ENCODE results near the gene SNRPA1.

The SNRPA1 gene

DNA sequence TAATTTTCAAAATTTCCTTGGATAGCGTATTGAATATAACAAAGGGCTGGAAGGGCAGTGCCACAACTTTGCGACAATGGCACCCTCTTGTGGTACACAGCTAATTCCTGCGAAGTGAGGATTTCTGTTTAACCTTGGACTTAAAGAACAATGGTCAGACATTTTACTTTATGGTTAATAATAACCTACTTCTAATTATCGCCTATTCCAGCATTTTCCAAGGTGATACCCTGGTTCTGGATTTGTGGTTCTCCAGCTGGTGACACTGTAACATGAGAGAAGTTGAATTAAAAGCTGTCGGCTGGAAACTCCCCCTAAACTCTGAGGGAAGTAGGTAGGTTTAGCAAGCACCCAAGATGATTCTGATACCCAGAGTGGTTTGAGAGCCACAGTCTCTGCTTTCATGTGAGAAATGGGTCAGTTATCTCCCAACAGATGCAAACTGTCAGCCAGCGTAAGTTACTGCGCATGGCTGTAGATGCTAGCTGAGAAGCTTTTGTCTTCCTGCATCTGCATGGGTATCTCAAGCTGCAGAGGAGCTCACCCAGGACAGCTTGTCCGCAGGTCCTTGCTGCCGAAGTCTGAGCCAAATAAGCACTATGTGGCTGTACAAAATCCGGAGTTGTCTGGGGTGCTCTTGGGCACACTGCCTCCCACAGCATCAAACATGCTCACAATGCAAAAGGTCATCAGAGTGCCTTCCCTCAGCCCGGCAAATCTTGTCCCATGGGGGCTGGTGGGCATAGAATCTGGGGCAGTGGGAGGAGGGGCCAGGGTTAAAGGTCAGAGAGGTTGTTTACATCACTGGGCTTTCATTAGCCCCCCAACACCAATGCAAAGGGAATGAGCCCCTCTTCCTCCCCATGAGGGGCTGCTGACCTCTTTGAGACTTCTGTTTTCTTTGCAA is 36.6 kb downstream of the SNRPA1 start:
- peak; percentile 49 for DNase-seq (ENCODE audit: low read depth)

DNA sequence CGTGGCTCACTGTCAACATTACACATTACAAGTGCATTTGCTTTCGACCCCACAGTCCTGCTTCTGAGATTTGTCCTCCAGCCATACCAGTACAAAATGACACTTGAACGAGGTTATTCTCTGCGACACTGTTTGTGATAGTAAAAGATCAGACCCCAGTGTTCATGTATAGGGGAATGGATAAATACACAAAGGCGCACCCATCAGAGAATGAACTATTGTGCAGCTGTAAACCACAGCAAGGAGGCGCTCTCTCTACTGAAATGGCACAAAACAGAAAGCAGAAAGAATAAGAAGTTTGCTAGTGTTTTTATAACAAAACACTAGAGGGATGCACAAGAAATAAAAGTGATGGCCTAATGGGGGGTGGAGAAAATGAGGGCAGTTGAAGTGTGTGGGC is 38.3 kb downstream of the SNRPA1 start:
- DNase-seq (ENCODE audit: low read depth): no peak

DNA sequence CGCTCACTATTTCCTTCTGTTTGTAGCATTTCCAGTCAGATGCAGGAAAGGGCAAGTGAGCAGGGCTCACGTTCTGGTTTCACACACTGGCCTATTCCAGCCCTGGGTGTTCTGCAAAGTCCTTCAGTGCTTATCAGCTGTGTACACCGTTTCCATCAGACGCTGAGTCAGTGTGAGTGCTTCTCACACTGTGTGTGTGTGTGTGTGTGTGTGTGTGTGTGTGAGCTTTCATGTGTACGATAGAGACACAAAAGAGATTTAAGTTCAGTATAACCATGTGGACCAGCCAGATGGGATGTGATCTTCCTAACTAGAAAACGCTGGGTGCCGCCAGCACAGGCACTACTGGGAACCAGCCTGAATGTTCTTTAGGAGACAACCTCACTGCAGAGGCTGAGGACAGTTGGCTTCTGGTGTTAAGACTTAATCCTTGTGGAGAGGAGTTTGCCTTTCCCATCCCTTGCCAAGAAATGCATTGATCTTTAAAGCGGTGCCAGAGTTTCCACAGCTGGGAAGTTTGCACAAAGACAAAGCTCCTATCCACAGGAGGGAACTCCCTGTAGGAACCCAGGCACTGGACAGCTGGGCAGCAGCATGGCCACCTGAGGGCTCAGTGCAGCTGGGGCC is 39.3 kb downstream of the SNRPA1 start:
- DNase-seq (ENCODE audit: low read depth): no peak

DNA sequence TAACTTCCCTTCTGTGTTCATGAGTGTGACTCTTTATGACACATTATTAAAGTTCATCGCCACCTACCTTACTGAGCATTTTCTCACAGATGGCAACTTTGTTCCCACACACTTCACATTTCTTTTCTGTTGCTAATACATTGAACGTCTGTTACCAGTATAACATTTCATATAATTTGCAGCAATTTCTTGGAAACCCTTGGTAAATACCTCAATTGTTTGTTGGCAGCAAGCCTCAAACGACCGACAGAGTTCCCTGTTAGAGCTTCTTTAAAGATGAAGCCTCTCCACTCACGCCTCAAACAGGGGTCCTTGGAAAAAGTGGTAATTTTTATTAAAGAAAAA is 40.0 kb downstream of the SNRPA1 start:
- no peak for DNase-seq (ENCODE audit: low read depth)

DNA sequence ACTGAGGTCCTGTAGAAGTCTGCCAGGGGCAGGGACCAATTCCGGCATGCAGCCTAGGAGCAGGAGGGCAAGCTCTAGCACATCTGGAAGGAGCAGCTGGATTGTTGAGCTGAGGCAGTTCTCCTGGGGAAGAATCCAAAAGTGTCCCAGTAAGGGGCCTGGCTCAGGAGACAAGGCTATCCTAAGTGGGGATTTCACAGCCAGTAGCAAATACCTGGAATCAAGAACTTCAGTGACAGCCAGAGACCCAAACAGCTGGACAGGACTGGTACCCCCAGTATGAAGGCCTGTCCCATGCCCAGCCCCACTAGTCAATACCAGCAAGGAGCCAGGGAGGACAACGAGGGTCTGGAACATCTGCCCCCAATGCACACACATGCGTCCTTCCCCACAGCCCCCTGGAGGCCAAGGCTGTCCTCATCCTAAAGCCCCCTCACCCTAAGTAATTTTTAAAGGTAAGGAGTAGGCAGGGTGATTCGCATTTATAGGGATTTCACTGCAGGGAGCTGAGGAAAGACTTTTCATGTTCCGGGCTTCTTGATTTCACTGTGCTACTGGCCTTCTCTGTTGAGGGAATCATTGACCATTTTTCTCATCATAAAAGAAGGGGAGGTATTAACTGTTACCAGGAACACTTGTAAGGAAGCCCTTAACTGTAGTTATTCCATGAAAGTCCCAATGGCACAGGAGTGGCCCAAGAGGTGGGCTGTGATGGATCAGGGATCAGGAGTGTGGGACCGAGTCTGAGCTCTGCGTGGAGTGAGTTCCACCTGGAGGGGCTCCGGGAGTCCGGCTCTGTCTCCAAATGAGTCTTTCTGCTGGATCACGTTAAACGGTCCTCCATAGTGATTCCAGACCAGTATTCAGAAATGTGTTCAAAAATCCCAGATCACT is 40.6 kb downstream of the SNRPA1 start:
- no peak for DNase-seq (ENCODE audit: low read depth)

DNA sequence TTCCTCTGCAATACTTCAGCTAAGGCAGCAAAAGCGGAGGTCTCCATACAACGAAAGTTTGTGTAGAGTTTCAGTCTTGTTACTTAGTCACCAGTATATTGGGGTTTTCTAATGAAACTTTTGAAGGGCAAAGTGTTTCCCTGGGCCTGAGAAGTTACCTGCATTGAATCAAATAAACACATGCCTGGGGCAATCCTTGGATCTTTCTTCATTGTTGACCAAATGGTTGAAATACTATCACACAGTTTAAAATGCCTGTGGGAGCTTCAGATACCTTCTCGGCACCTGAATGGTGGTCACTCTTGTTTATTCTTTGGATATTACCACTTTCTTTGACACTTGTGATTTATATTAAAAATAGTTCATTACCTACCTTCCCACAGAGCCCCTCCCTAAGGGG is 42.2 kb downstream of the SNRPA1 start:
- DNase-seq (ENCODE audit: low read depth): no peak

DNA sequence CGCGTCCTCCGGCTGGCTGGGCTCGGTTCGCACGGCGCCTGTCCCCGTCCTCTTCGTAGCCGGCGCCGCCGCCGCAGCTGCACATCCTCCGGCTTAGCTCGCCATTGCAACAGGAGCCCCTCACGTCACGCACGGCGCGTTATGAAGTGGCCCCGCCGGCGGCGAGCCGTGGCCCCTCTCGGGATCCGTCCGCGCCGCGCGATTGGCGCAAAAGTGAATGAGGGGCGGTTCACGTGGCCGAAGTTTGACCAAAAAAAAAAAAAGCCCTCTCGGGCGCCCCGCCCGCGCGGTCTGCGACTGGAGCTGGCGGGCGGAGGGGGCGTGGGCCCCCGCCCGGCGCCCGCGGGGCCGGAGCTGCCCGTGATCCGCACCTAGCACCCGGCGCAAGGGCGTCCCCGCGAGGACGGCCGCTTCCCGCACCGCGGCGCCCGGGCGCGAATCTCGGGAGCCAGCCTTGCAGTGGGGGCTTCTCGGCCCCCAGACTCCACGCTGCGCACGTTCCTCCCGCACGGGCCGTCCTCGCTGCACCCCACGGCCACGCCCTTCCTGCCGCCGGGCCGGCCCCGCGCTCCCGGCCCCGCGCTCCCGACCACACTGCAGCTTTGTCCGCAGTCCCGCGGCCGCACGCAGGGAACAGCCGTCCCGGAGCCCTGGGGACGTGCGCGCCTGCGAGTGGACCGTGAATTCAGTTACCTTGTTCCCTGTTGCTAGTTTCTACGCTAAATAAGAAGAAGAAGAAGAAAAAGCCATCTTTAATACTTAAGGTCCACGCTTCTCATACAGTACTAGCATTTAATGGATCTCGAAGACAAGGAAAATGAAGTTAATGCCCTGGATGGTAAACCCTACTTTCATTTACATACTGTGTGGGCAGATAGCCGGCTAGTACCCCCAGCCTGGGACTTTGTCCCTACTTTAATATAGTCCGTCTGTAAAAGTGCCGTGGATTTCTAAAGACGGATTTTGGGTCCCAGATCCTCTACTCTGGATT is 42.9 kb downstream of the SNRPA1 start, which contains the start of gene CHSY1:
TSS of gene CHSY1 (minus strand) at position 219 of the 991 bp plus-strand sequence. CDS start 592 bp downstream, outside the sequence.
- DNase-seq (ENCODE audit: low read depth): peak; percentile 92

DNA sequence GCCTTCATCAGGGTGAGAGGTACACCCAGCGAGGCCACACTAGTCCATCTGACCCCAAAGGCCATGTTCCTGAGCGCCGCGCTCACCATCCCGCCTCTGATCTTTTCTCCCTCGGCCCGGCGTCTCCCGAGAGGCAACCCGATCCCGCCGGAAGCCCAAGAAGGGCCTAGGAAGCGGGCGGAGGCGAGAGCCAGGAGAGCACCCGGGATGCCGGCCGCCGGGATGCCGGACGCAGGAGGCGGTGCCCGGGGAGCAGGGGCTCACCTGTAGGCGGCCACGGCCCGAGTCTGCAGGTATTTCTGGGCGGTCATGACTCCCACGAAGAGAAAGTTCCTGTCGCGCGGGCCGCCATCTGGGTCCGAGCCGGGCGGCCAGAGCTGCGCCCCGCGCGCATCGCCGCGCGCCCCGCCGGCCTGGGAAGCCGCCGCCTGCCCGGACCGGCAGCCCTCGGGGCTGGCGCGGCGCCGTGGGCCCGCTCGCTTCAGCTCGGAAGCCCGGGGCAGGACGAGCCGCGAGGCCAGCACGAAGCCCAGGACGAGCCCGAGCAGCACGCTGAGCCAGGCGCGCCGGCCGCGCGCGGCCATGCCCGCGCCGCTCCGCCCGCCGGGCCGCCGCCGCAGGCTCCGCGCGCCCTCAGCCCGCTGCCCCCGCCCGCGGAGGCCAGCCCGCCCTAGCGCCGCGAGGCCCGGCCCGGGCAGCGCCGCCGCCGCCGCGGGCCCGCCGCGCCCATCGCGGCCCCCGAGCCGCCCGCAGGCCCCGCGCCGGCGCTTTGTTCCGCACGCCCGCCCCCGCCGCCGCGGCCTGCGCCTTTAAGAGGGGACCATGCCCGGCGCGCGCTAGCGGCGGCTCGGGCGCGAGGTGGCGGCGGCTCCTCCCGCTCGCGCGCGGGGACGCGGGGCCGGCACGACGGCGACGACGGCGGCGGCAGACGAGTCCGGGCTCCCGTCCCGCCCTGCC is 43.9 kb downstream of the SNRPA1 start:
- DNase-seq (ENCODE audit: low read depth): peak; percentile 17

DNA sequence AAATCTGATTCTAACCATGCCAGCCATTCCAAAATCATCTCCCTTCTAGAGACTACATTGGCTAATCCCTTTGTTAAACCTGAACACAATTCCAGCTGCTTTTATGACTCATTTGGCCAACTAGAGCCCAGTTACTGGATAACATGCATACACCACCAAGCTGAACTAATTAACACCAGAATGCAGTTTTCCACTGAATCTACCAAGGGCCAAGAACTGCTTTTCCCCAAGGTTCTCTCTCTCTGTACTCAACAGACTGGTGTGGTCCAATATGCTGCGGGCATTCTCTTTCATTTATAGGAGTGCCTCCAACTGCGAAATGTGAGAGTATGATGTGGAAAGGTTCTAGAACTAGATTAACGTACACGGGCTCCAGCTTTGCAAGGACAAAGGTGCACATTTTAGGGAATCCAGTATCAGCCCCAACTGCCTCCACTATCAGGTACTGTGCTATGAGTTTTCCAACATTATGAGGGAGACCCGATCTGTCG is 44.7 kb downstream of the SNRPA1 start:
- DNase-seq (ENCODE audit: low read depth): peak; percentile 24

DNA sequence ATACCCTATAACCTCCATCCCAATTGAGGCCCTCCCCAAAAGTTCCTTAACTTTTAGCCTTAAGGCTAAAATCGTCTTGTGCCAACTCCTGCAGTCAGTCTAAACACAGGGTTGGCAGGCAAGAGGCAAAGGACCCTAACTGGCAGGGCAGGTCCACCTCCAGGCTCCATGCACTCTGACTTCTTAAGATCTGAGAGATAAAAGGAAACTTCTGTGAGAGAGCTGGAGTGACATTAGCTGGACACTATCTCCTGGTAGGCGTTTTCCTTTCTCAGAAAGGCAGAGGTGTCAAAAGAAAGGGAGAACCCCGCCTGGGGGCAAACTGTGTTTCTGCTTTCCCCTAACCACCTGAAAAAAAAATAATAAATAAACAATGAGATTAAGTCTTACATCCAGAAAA is 46.8 kb downstream of the SNRPA1 start:
- DNase-seq (ENCODE audit: low read depth): no peak

DNA sequence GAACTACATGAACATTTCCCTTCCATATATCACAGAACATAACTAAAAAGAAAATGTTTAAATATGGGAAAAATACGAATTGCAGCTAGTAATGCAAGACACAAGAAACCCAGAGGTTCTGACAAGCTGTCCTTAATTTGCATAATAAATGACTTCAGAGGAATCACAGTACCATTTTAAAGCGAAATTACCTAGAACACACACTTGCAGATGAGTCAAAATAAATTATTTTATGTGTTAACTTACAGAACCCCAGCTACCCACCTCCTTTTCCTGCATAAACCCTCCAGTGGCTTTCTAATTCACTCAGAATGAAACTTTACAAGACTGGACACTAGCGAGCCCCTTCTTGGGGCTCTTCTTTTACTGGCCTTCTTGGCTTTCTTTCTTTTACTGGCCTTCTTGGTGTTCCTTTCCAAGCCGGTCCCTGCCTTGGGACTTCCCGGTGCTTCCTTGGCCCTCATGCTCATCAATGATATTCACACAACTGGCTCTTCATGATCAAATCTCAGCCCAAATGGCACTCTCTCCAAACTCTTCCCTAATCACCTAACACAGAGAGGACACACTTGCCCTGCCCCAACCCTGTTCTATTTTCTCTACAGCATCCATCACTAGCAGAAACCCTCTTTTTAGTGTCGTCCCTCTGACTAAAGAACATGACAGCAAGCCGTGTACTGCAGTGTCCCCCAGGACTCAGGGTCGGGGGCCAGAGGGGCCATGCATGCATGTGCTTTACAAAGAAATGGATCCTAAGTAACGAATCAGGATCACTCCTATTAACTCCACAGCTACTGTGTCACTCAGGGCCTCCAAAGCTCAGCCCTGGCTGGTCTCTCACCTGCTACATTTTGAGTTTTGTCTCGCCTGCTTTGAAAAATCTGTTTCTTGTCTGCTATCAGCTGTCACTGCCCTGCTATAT is 48.0 kb downstream of the SNRPA1 start:
- no peak for DNase-seq (ENCODE audit: low read depth)

DNA sequence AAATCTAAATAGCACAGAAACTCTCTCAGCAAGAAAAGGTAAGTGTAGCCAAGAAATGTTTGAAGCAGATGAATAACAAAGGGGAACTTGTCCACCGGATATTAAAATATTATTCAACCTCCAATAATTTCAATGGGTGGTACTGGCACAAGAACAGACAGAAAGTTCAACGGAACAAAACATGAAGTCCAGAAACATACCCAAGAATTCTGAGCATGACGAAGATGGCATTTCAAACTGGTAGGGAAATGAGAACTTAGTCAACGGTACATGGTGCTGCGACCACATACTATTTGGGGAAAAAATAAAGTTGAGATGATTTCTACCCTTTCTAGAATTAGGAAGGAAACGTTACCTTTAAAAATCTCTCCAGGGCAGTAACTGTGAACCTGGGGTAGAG is 48.7 kb downstream of the SNRPA1 start:
- no peak for DNase-seq (ENCODE audit: low read depth)

DNA sequence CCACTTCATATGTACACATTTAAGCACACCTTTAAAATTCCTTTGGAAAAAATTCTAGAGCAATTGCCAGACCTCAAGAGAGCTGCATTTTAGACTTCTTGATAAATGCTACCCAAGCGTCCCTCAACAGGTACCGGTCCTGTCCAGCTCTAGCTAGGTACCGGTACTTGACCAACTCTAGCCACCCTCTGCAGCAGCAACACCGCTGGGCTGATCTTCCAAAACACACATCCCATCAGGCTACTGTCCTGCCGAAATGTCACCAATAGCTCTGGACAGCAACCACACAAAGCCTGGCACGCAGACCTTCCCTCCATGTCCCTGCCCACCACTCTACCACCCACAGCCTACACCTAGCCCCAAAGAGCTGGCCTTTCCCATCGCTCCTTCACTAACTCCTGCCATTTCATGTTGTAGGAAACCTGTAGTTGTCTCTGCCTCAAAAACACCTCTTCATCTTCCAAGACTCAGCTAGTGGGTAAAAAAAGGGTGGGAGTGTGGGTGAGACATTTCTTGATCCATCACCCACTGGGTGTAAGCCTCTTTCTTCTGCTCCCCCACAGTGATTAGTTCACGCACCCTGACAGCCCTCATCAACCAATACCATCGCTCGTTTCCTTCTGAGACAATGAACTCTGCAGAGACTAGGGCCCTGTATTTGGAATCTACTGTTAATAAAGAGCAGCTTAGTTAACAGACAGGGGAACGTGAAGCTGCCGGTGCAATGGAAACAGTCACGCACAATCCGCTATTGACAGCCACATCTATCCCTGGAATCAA is 50.0 kb downstream of the SNRPA1 start:
- no peak for DNase-seq (ENCODE audit: low read depth)

DNA sequence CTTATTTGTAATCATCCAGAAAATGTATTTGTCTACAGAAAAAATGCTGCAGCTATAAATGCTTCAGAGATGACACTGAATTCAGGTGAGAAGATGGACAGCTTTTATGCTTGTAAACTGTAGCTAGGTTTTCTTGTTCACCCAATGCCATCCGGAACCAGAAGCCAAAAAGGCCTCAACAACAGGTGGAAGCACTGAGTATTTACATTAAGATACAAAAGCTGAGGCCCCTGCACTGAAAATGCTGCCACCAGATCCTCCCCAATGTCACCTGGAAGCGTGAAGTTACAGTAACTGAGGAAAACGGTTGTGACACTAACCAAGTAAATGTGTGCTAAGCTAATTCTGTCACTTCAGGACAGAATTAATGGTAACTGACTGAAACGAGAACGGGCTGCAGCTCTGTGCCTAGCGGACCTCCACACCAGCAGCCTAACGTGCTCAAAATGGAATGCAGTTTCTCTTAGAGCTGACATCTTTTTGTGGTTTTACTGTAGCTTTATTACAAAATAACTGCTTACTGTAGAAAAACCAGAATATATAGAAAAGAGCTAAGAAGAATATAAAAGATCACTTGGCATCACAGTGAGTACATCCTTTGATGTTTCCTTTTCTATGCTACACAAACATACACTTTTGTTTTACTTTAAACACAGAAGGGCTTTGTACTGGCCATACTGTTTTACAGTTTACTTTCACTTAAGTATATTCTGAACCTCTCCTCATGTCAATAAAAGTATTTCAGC is 50.8 kb downstream of the SNRPA1 start:
- no peak for DNase-seq (ENCODE audit: low read depth)

DNA sequence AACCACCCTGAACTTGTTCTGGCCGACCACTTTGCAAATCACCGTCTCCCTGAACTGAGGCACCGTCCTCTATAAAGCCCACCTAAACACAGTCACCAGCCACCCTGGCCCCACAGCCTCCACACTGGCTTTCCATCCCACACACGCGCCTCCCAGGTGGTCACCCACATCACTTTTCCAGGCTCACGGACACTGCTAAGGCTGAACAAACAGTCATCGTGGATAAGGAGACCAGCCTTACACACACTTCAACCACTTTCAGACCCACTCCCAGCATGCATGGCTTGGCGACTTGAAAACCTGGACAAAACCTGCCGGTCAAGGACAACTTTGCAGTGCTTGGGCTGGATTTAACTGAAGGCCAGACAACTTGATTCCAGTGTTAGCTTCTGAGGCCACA is 51.6 kb downstream of the SNRPA1 start:
- no peak for DNase-seq (ENCODE audit: low read depth)

DNA sequence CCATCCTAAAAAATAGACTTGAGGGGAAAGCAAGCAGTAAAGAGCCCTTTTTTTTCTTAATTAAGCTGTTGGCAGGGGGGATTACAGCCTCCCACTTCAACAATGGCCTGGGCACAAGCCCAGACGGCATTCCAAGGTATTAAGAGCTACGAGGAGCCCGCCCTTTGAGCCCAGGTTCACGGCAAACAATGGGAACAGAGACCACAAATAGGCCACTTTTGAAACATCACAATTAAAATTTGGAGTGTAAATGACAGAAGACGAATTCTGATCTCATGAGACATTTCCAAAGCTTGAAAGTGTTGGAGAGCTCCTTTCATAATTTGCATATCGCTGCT is 52.1 kb downstream of the SNRPA1 start:
- DNase-seq (ENCODE audit: low read depth): no peak

Data from HS-27A (cell line).